Measurements from ENCODE around the gene CHD9NB. TPM values are rescaled to one million over a fixed set of nuclear protein-coding genes. Genes with fewer than 3 reads are reported as not detected.

Gene CHD9NB
- total RNA-seq, 1 experiment from 2014 or later: 0.64 TPM

DNA sequence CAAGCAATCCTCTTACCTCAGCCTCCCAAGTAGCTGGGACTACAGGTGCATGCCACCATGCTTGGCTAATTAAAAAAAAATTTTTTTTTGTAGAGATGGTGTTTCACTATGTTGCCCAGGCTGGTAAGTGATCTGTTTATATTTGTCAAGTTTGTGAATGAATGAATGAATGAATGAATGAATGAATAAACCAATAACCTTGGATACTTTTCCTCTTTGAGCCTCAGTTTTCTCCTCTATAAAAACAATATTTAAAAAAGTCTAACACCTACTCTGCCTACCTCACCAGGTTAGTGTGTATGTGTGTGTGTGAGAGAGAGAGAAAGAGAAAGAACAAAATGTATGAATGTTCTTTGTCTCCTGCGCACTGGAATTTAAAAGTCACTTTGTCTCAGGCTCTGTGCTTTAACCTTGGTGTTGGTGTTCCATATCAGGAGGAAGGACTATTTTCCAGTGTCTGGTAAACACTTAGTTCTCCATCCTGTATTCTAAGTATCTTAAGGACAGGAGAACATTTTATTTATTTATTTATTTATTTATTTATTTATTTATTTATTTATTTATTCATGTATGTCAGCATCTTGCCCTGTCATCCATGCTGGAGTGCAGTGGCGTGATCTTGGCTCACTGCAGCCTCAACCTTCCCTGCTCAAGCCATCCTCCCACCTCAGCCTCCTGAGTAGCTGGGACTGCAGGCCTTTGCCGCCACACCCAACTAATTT is 29.1 kb upstream of the CHD9NB start:
- CTCF ChIA-PET: no interaction called here
- no TSS peak for BruUV-seq (replicated peaks)

DNA sequence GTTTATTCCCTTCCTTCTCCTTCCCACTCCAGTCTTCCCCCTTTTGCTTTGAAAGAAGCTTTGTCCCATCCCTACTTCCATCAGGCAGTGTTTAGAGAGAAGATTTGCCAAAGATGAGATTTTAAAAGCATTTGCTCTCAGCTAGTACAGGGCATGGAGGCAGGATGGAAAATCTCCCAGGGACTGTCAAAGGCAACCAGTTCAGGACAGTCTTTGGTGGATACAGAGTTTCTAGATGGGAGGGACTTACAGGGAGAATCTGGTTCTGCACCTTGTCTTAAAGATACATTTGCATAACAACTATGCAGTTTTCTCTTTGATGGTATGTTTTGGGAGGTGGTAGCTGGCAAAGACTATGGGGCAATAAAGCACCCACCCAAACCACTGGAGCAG is 28.3 kb upstream of the CHD9NB start:
- in situ Hi-C loops (cut with HindIII; ENCODE audit: low pct_unique_long_range_greater_than_20kb, low sequenced_read_pairs) (no loop called here), intact Hi-C loops (cut with micrococcal nuclease; ENCODE audit: unreplicated experiment) (no loop called here)
- no TSS peak for BruUV-seq (replicated peaks)
- ATAC-seq (no peak), DNase-seq (ENCODE audit: low read depth, low spot score) (no peak)
- TF ChIP-seq SIN3A (IDR thresholded peaks at IDR 0.05; ENCODE audit: borderline replicate concordance, insufficient read depth, low read depth, low read length): no peak
- no peak for TF ChIP-seq TCF7L2 (IDR thresholded peaks at IDR 0.05; ENCODE audit: low read depth, low read length)
- TF ChIP-seq POLR2AphosphoS5 (IDR thresholded peaks at IDR 0.05; ENCODE audit: low read depth, low read length): no peak
- TF ChIP-seq, protein P1, sequence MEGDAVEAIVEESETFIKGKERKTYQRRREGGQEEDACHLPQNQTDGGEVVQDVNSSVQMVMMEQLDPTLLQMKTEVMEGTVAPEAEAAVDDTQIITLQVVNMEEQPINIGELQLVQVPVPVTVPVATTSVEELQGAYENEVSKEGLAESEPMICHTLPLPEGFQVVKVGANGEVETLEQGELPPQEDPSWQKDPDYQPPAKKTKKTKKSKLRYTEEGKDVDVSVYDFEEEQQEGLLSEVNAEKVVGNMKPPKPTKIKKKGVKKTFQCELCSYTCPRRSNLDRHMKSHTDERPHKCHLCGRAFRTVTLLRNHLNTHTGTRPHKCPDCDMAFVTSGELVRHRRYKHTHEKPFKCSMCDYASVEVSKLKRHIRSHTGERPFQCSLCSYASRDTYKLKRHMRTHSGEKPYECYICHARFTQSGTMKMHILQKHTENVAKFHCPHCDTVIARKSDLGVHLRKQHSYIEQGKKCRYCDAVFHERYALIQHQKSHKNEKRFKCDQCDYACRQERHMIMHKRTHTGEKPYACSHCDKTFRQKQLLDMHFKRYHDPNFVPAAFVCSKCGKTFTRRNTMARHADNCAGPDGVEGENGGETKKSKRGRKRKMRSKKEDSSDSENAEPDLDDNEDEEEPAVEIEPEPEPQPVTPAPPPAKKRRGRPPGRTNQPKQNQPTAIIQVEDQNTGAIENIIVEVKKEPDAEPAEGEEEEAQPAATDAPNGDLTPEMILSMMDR (IDR thresholded peaks at IDR 0.05): no peak
- TF ChIP-seq, protein P2, sequence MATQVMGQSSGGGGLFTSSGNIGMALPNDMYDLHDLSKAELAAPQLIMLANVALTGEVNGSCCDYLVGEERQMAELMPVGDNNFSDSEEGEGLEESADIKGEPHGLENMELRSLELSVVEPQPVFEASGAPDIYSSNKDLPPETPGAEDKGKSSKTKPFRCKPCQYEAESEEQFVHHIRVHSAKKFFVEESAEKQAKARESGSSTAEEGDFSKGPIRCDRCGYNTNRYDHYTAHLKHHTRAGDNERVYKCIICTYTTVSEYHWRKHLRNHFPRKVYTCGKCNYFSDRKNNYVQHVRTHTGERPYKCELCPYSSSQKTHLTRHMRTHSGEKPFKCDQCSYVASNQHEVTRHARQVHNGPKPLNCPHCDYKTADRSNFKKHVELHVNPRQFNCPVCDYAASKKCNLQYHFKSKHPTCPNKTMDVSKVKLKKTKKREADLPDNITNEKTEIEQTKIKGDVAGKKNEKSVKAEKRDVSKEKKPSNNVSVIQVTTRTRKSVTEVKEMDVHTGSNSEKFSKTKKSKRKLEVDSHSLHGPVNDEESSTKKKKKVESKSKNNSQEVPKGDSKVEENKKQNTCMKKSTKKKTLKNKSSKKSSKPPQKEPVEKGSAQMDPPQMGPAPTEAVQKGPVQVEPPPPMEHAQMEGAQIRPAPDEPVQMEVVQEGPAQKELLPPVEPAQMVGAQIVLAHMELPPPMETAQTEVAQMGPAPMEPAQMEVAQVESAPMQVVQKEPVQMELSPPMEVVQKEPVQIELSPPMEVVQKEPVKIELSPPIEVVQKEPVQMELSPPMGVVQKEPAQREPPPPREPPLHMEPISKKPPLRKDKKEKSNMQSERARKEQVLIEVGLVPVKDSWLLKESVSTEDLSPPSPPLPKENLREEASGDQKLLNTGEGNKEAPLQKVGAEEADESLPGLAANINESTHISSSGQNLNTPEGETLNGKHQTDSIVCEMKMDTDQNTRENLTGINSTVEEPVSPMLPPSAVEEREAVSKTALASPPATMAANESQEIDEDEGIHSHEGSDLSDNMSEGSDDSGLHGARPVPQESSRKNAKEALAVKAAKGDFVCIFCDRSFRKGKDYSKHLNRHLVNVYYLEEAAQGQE (IDR thresholded peaks at IDR 0.05; ENCODE audit: insufficient read depth in 1 of 2, low read depth in 2 of 2, low read length in 1 of 2): no peak
- no peaks in the 10 kb centered on the region for H3K27me3 ChIP-seq (ENCODE audit: control insufficient read depth, insufficient read depth, low read length)
- POLR2A ChIA-PET: no interaction called here
- no peaks in the 10 kb centered on the region for H3K36me3 ChIP-seq (ENCODE audit: control insufficient read depth, insufficient read depth, low read length)
- no peak overlapping the region for H3K27ac ChIP-seq (ENCODE audit: low read length)
- no peak overlapping the region for H3K4me3 ChIP-seq (ENCODE audit: low read depth in 2 of 2, low read length in 2 of 2)
- no peaks in the 10 kb centered on the region for H3K4me1 ChIP-seq (ENCODE audit: control insufficient read depth, insufficient read depth, low read length)
- CTCF ChIA-PET: no interaction called here
- no peaks in the 10 kb centered on the region for H3K9me3 ChIP-seq (ENCODE audit: control insufficient read depth, insufficient read depth, low read depth, low read length)

More for the DNA sequence above, 29.1 kb upstream of the CHD9NB start:
- Histone ChIP-seq H3K4me3 (ENCODE audit: low read depth in 2 of 2, low read length in 2 of 2) (no peak overlapping the region), H3K9me3 (ENCODE audit: control insufficient read depth, insufficient read depth, low read depth, low read length) (no peaks in the 10 kb centered on the region), H3K27me3 (ENCODE audit: control insufficient read depth, insufficient read depth, low read length) (no peaks in the 10 kb centered on the region), H3K27ac (ENCODE audit: low read length) (no peak overlapping the region), H3K36me3 (ENCODE audit: control insufficient read depth, insufficient read depth, low read length) (no peaks in the 10 kb centered on the region), H3K4me1 (ENCODE audit: control insufficient read depth, insufficient read depth, low read length) (no peaks in the 10 kb centered on the region)
- TF ChIP-seq, protein P2 (IDR thresholded peaks at IDR 0.05; ENCODE audit: insufficient read depth in 1 of 2, low read depth in 2 of 2, low read length in 1 of 2): no peak
- no peak for TF ChIP-seq POLR2AphosphoS5 (IDR thresholded peaks at IDR 0.05; ENCODE audit: low read depth, low read length)
- no peak for DNase-seq (ENCODE audit: low read depth, low spot score)
- in situ Hi-C loops (cut with HindIII; ENCODE audit: low pct_unique_long_range_greater_than_20kb, low sequenced_read_pairs): no loop called here
- no peak for ATAC-seq
- POLR2A ChIA-PET: no interaction called here
- intact Hi-C loops (cut with micrococcal nuclease; ENCODE audit: unreplicated experiment): no loop called here
